OCI-LY1 (cell line): ENCODE measurements around the gene HIBADH.

ENCODE experiments used
- H2AFZ ChIP-seq: fragments of 200-600 bp; sonication (generic), shearing (Covaris generic); 2 replicates; pipeline ENCODE4 v1.6.0; 2014; ENCODE audit warnings: antibody characterized with exemption, mild to moderate bottlenecking, low read length
- H3F3A ChIP-seq: fragments of 200-600 bp; sonication (generic), shearing (Covaris generic); 2 replicates; pipeline ENCODE4 v1.6.0; 2014; ENCODE audit warnings: mild to moderate bottlenecking, antibody characterized with exemption, low read length, moderate library complexity; ENCODE audit not compliant: insufficient read depth
- H3K27ac ChIP-seq: fragments of 200-600 bp; sonication (generic); 2 replicates; pipeline ENCODE4 v1.5.1; 2014; ENCODE audit warnings: low read length, mixed run types, mild to moderate bottlenecking, low read depth; ENCODE audit not compliant: poor library complexity, severe bottlenecking
- H3K27me3 ChIP-seq: fragments of 200-600 bp; sonication (generic); 2 replicates; pipeline ENCODE4 v1.6.0; 2014; ENCODE audit warnings: antibody characterized with exemption, mild to moderate bottlenecking, low read length, moderate library complexity; ENCODE audit not compliant: insufficient read depth
- H3K36me3 ChIP-seq: fragments of 200-600 bp; sonication (generic); 2 replicates; pipeline ENCODE4 v1.6.1; 2014; ENCODE audit warnings: mild to moderate bottlenecking, antibody characterized with exemption, low read length, moderate library complexity, mixed read lengths; ENCODE audit not compliant: insufficient read depth
- H3K4me1 ChIP-seq: fragments of 200-600 bp; sonication (generic); 2 replicates; pipeline ENCODE4 v1.5.1; 2014; ENCODE audit warnings: mild to moderate bottlenecking, low read length, moderate library complexity; ENCODE audit not compliant: insufficient read depth, severe bottlenecking
- H3K4me2 ChIP-seq: fragments of 200-600 bp; sonication (generic), shearing (Covaris generic); 2 replicates; pipeline ENCODE4 v1.6.1; 2014; ENCODE audit warnings: low read length
- H3K4me3 ChIP-seq: fragments of 200-600 bp; sonication (generic); 2 replicates; pipeline ENCODE4 v1.5.1; 2014; ENCODE audit warnings: low read length, low read depth, mild to moderate bottlenecking, mixed read lengths; ENCODE audit not compliant: poor library complexity, severe bottlenecking
- H3K79me2 ChIP-seq: fragments of 200-600 bp; shearing (Covaris generic); 2 replicates; pipeline ENCODE4 v1.6.1; 2016; ENCODE audit warnings: mixed run types, low read length, mixed read lengths; ENCODE audit not compliant: insufficient read depth
- H3K9ac ChIP-seq: fragments of 200-600 bp; sonication (generic), shearing (Covaris generic); 2 replicates; pipeline ENCODE4 v1.6.1; 2014; ENCODE audit warnings: mild to moderate bottlenecking, low read length, mixed read lengths
- H3K9me2 ChIP-seq: fragments of 200-600 bp; sonication (generic), shearing (Covaris generic); 2 replicates; pipeline ENCODE4 v1.6.1; 2014; ENCODE audit warnings: low read depth, mild to moderate bottlenecking, low read length, mixed read lengths
- H3K9me3 ChIP-seq: fragments of 200-600 bp; shearing (Covaris generic); 2 replicates; pipeline ENCODE4 v1.6.1; 2014; ENCODE audit warnings: low read length, mixed read lengths
- H4K20me1 ChIP-seq: fragments of 200-600 bp; sonication (generic), shearing (Covaris generic); 2 replicates; pipeline ENCODE4 v1.6.0; 2016; ENCODE audit warnings: mild to moderate bottlenecking, low read length; ENCODE audit not compliant: insufficient read depth
- EZH2 ChIP-seq: fragments of 200-600 bp; sonication (generic), shearing (Covaris generic); IDR thresholded peaks from 2 replicates; pipeline ENCODE4 v1.8.0; 2017; ENCODE audit warnings: borderline replicate concordance, mixed run types, mild to moderate bottlenecking, antibody characterized with exemption, low read length, moderate library complexity, mixed read lengths
- TF ChIP-seq, protein P1 (sequence below): fragments of 200-600 bp; sonication (generic), shearing (Covaris generic); IDR thresholded peaks from 2 replicates; pipeline ENCODE4 v1.5.1; 2017; ENCODE audit warnings: mild to moderate bottlenecking, antibody characterized with exemption, low read length, moderate library complexity, mixed read lengths

The HIBADH gene

DNA sequence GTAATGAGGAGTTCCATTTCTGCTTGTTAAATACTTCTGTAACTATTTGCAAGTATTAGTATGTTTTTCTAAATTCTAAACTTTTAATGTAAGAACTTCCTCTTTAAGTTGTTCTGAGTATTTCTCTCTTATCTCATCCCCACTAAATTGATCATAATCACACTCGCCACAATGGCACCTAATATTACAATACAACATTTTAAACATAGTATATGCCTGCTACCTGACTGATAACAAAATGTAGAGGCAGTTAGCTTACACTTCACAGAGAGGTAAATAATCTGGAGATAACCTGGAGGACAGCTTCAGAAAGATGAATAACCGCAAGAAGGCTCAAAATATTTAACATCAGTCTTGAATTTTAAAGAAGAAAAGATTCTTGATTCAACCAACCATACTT is 48.6 kb downstream of the HIBADH start:
- H3K9me2 ChIP-seq, result no peaks in the 10 kb centered on the region
- peaks cover 39% of the 10 kb centered on the region for H3K36me3 ChIP-seq
- no peak overlapping the region for H3K4me2 ChIP-seq
- no peak overlapping the region for H3K4me3 ChIP-seq
- no peaks in the 10 kb centered on the region for H3K79me2 ChIP-seq
- H4K20me1 ChIP-seq, result no peaks in the 10 kb centered on the region
- H2AFZ ChIP-seq, result no peak overlapping the region
- H3K9ac ChIP-seq, result no peak overlapping the region
- H3F3A ChIP-seq, result no peaks in the 10 kb centered on the region
- no peaks in the 10 kb centered on the region for H3K27me3 ChIP-seq
- no peak overlapping the region for H3K27ac ChIP-seq
- peaks cover 12% of the 10 kb centered on the region; the same call in 1 of the 2 replicates for H3K9me3 ChIP-seq
- TF ChIP-seq, protein P1, sequence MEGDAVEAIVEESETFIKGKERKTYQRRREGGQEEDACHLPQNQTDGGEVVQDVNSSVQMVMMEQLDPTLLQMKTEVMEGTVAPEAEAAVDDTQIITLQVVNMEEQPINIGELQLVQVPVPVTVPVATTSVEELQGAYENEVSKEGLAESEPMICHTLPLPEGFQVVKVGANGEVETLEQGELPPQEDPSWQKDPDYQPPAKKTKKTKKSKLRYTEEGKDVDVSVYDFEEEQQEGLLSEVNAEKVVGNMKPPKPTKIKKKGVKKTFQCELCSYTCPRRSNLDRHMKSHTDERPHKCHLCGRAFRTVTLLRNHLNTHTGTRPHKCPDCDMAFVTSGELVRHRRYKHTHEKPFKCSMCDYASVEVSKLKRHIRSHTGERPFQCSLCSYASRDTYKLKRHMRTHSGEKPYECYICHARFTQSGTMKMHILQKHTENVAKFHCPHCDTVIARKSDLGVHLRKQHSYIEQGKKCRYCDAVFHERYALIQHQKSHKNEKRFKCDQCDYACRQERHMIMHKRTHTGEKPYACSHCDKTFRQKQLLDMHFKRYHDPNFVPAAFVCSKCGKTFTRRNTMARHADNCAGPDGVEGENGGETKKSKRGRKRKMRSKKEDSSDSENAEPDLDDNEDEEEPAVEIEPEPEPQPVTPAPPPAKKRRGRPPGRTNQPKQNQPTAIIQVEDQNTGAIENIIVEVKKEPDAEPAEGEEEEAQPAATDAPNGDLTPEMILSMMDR, result no peak
- TF ChIP-seq EZH2, result no peak
- peaks cover 11% of the 10 kb centered on the region for H3K4me1 ChIP-seq

GRCh38 chr7:27611059-27611458 is 51.6 kb downstream of the HIBADH start:
- Histone ChIP-seq H3K36me3 (peaks cover 11% of the 10 kb centered on the region), H4K20me1 (no peaks in the 10 kb centered on the region), H3K4me3 (no peak overlapping the region), H3K4me2 (no peak overlapping the region), H3K27ac (no peak overlapping the region), H2AFZ (no peak overlapping the region), H3F3A (no peaks in the 10 kb centered on the region), H3K27me3 (no peaks in the 10 kb centered on the region), H3K4me1 (peaks cover 11% of the 10 kb centered on the region), H3K9ac (no peak overlapping the region), H3K9me2 (no peaks in the 10 kb centered on the region), H3K9me3 (peaks cover 3% of the 10 kb centered on the region; the same call in 1 of the 2 replicates), H3K79me2 (no peaks in the 10 kb centered on the region)
- TF ChIP-seq EZH2, result no peak
- TF ChIP-seq, protein P1, result no peak

GRCh38 chr7:27608776-27609495 is 53.7 kb downstream of the HIBADH start:
- Histone ChIP-seq H3K4me2 (no peak overlapping the region), H3K36me3 (no peaks in the 10 kb centered on the region), H3K79me2 (no peaks in the 10 kb centered on the region), H4K20me1 (no peaks in the 10 kb centered on the region), H3F3A (no peaks in the 10 kb centered on the region), H2AFZ (no peak overlapping the region), H3K27ac (no peak overlapping the region), H3K4me3 (no peak overlapping the region), H3K9me2 (no peaks in the 10 kb centered on the region), H3K4me1 (peaks cover 31% of the 10 kb centered on the region), H3K9me3 (no peaks in the 10 kb centered on the region), H3K9ac (no peak overlapping the region), H3K27me3 (no peaks in the 10 kb centered on the region)
- TF ChIP-seq, protein P1, result no peak
